HCT116 (cell line): Measurements from ENCODE around the gene TAF15. TPM values are rescaled to one million over a fixed set of nuclear protein-coding genes. Genes with fewer than 3 reads are reported as not detected.

Experiments used
- ATAC-seq: fragments of 200-7000 bp; cut with Tn5 transposase; 2 replicates; pipeline ENCODE4 v1.9.1; 2020; ENCODE audit warnings: mild to moderate bottlenecking, moderate library complexity
- BruUV-seq: library from RNA; stranded (reverse); fragments of 400-500 nt; replicated peaks from 2 replicates; lab custom pipeline; 2021; lab: Mats Ljungman, UMichigan
- CTCF ChIA-PET: fragments of 300-600 bp; sonication (Branson Sonifier 250); formaldehyde crosslinking; loops from one replicate; lab custom pipeline; 2021; ENCODE audit warnings: antibody characterized with exemption; lab: Charles Lee
- POLR2A ChIA-PET: fragments of 300-600, 350-600 bp; sonication (Branson Sonifier 250); formaldehyde crosslinking; loops from one replicate; lab custom pipeline; 2021; ENCODE audit warnings: antibody characterized with exemption; lab: Charles Lee
- RAD21 ChIA-PET, 2 experiments: fragments of 300-600 bp; sonication (Branson Sonifier 250); formaldehyde crosslinking; loops; one replicate each; lab custom pipeline; 2023; ENCODE audit warnings: low total read pairs in 2 of 2; ENCODE audit not compliant: uncharacterized antibody in 2 of 2, unreplicated experiment in 2 of 2, low non-redundant PET in 1 of 2; lab: Charles Lee
- DNase-seq: peaks from one replicate; pipeline ENCODE4 v3.0.0-alpha.2; 2010; ENCODE audit warnings: low read depth, low spot score
- H2AFZ ChIP-seq: fragments of 200-600 bp; shearing (Covaris generic), sonication (generic); 2 replicates; pipeline ENCODE4 v1.6.1; 2017; ENCODE audit warnings: low read depth, mixed run types, mixed read lengths, antibody characterized with exemption, low read length; ENCODE audit not compliant: poor library complexity, severe bottlenecking
- H3K27ac ChIP-seq: 2 replicates; pipeline ENCODE4 v1.5.1; 2012; ENCODE audit warnings: low read depth, low read length
- H3K27me3 ChIP-seq: fragments of 200-600 bp; sonication (generic); 2 replicates; pipeline ENCODE4 v1.6.1; 2016; ENCODE audit warnings: mixed run types, low read length, mixed read lengths; ENCODE audit not compliant: insufficient read depth
- H3K36me3 ChIP-seq, 2 experiments: fragments of 200-500 bp in 1 of 2; fragments of 200-600 bp in 1 of 2; sonication (Bioruptor generic) in 1 of 2; sonication (generic) in 1 of 2; 2 replicates each; pipeline versions ENCODE4 v1.5.1 to v1.6.1; 2014 to 2016; ENCODE audit warnings: low read length in 2 of 2, inconsistent platforms in 1 of 2, mixed read lengths in 1 of 2, mixed run types in 1 of 2; ENCODE audit not compliant: insufficient read depth in 2 of 2, control insufficient read depth in 1 of 2
- H3K4me1 ChIP-seq, 2 experiments: fragments of 200-600 bp in 1 of 2; sonication (generic) in 1 of 2; 2 replicates each; pipeline versions ENCODE4 v1.5.1 to v1.6.1; 2012 to 2017; ENCODE audit warnings: low read length in 2 of 2, inconsistent platforms in 1 of 2, mild to moderate bottlenecking in 1 of 2, mixed read lengths in 1 of 2, mixed run types in 1 of 2, moderate library complexity in 1 of 2; ENCODE audit not compliant: insufficient read depth in 2 of 2, control insufficient read depth in 1 of 2
- H3K4me2 ChIP-seq: fragments of 200-600 bp; sonication (generic); 2 replicates; pipeline ENCODE4 v1.6.1; 2017; ENCODE audit warnings: mixed run types, low read length, mixed read lengths
- H3K4me3 ChIP-seq, 2 experiments: fragments of 200-600 bp in 1 of 2; sonication (generic) in 1 of 2; replicated peaks in 1 of 2; 2 replicates each; pipeline ENCODE4 v1.5.1; 2011 to 2016; ENCODE audit warnings: low read length in 2 of 2, control low read depth in 1 of 2, low read depth in 1 of 2, mild to moderate bottlenecking in 1 of 2, mixed read lengths in 1 of 2, mixed run types in 1 of 2
- H3K79me2 ChIP-seq: fragments of 200-600 bp; sonication (generic); 2 replicates; pipeline ENCODE4 v1.6.1; 2017; ENCODE audit warnings: mild to moderate bottlenecking, mixed run types, low read length, moderate library complexity, mixed read lengths; ENCODE audit not compliant: insufficient read depth
- H3K9ac ChIP-seq: fragments of 200-600 bp; sonication (generic); 2 replicates; pipeline ENCODE4 v1.6.1; 2016; ENCODE audit warnings: low read length, mixed read lengths
- H3K9me2 ChIP-seq: fragments of 200-600 bp; sonication (generic), shearing (Covaris generic); 2 replicates; pipeline ENCODE4 v1.6.1; 2017; ENCODE audit warnings: mixed run types, mild to moderate bottlenecking, moderate library complexity; ENCODE audit not compliant: insufficient read depth
- H3K9me3 ChIP-seq, 2 experiments: fragments of 200-500 bp in 1 of 2; fragments of 200-600 bp in 1 of 2; sonication (Bioruptor generic) in 1 of 2; sonication (generic) in 1 of 2; 2 replicates each; pipeline ENCODE4 v1.6.1; 2014 to 2017; ENCODE audit warnings: low read length in 2 of 2, mixed read lengths in 2 of 2, inconsistent platforms in 1 of 2, low read depth in 1 of 2, mild to moderate bottlenecking in 1 of 2, mixed run types in 1 of 2, moderate library complexity in 1 of 2; ENCODE audit not compliant: control insufficient read depth in 1 of 2, insufficient read depth in 1 of 2
- H4K20me1 ChIP-seq: fragments of 200-600 bp; sonication (generic), shearing (Covaris generic); 2 replicates; pipeline ENCODE4 v1.6.1; 2017; ENCODE audit warnings: mixed run types, mild to moderate bottlenecking, moderate library complexity; ENCODE audit not compliant: insufficient read depth
- ATF3 ChIP-seq: IDR thresholded peaks from 2 replicates; pipeline ENCODE4 v1.6.1; 2012
- EGR1 ChIP-seq: IDR thresholded peaks from 2 replicates; pipeline ENCODE4 v1.6.1; 2012; ENCODE audit warnings: low read depth
- EZH2 ChIP-seq: fragments of 200-600 bp; sonication (generic); IDR thresholded peaks from 2 replicates; pipeline ENCODE4 v1.6.1; 2017; ENCODE audit warnings: antibody characterized with exemption, mixed run types
- FOSL1 ChIP-seq: IDR thresholded peaks from 2 replicates; pipeline ENCODE4 v1.6.1; 2012; ENCODE audit warnings: low read depth
- POLR2A ChIP-seq: IDR thresholded peaks from 2 replicates; pipeline ENCODE4 v1.7.0; 2011; ENCODE audit warnings: borderline replicate concordance; ENCODE audit not compliant: insufficient read depth, insufficient read length; ENCODE audit errors: extremely low read depth
- POLR2AphosphoS5 ChIP-seq: IDR thresholded peaks from 2 replicates; pipeline ENCODE4 v1.6.1; 2011; ENCODE audit warnings: mild to moderate bottlenecking, low read depth, low read length, moderate library complexity
- SP1 ChIP-seq: IDR thresholded peaks from 2 replicates; pipeline ENCODE4 v1.6.1; 2012; ENCODE audit warnings: low read depth
- YY1 ChIP-seq: IDR thresholded peaks from 2 replicates; pipeline ENCODE4 v1.6.1; 2011; ENCODE audit warnings: low read length, low read depth, moderate library complexity, mild to moderate bottlenecking; ENCODE audit not compliant: insufficient replicate concordance; ENCODE audit errors: extremely low read depth
- ZBTB33 ChIP-seq: IDR thresholded peaks from 2 replicates; pipeline ENCODE4 v1.6.1; 2011; ENCODE audit warnings: mild to moderate bottlenecking, low read length, moderate library complexity; ENCODE audit not compliant: insufficient replicate concordance; ENCODE audit errors: extremely low read depth
- intact Hi-C: fragments of 100-400 bp; cut with micrococcal nuclease; formaldehyde crosslinking; loops from 2 replicates; pipeline ENCODE4 v1.10.0; 2022
- total RNA-seq: library from RNA; stranded (reverse); gene quantifications from one replicate; pipeline ENCODE4 v1.2.1, GENCODE V29; 2021; ENCODE audit not compliant: unreplicated experiment
- TF ChIP-seq, protein P1 (sequence below), 3 experiments: fragments of 200-600 bp in 1 of 3; sonication (generic) in 1 of 3; IDR thresholded peaks in 2 of 3; conservative IDR thresholded peaks in 1 of 3; 2 replicates each; pipeline ENCODE4 v1.5.1; 2012 to 2017; ENCODE audit warnings: low read depth in 2 of 3, low read length in 2 of 3, antibody characterized with exemption in 1 of 3, borderline replicate concordance in 1 of 3, control low read depth in 1 of 3, mild to moderate bottlenecking in 1 of 3, mixed read lengths in 1 of 3, mixed run types in 1 of 3, moderate library complexity in 1 of 3; ENCODE audit not compliant: insufficient read depth in 1 of 3
- TF ChIP-seq, protein P2 (sequence below): IDR thresholded peaks from 2 replicates; pipeline ENCODE4 v1.6.1; 2012; ENCODE audit warnings: low read depth
- TF ChIP-seq, protein P3 (sequence below): IDR thresholded peaks from 2 replicates; pipeline ENCODE4 v1.6.1; 2012

Gene TAF15
- total RNA-seq, 1 experiment from 2014 or later, result 346 TPM

GRCh38 chr17:35872196-35872980, 63.1 kb downstream of the TAF15 start:
- ChIA-PET CTCF (no interaction called here), RAD21 (no interaction called here), POLR2A (no interaction called here)
- H3K36me3 ChIP-seq, result no peaks in the 10 kb centered on the region
- no peak for TF ChIP-seq ZBTB33
- TF ChIP-seq POLR2AphosphoS5, result no peak
- no peak for TF ChIP-seq EZH2
- TF ChIP-seq, protein P1, sequence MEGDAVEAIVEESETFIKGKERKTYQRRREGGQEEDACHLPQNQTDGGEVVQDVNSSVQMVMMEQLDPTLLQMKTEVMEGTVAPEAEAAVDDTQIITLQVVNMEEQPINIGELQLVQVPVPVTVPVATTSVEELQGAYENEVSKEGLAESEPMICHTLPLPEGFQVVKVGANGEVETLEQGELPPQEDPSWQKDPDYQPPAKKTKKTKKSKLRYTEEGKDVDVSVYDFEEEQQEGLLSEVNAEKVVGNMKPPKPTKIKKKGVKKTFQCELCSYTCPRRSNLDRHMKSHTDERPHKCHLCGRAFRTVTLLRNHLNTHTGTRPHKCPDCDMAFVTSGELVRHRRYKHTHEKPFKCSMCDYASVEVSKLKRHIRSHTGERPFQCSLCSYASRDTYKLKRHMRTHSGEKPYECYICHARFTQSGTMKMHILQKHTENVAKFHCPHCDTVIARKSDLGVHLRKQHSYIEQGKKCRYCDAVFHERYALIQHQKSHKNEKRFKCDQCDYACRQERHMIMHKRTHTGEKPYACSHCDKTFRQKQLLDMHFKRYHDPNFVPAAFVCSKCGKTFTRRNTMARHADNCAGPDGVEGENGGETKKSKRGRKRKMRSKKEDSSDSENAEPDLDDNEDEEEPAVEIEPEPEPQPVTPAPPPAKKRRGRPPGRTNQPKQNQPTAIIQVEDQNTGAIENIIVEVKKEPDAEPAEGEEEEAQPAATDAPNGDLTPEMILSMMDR (IDR thresholded peaks at IDR 0.05 in 2 of 3, conservative IDR thresholded peaks at IDR 0.05 in 1 of 3; ENCODE audit: borderline replicate concordance in 1 of 3, insufficient read depth in 1 of 3, low read depth in 2 of 3, low read length in 2 of 3), result no peak
- TF ChIP-seq POLR2A, result no peak
- no peak for TF ChIP-seq EGR1
- TF ChIP-seq ATF3, result no peak
- TF ChIP-seq YY1, result no peak
- no peak for TF ChIP-seq FOSL1
- TF ChIP-seq, protein P2, sequence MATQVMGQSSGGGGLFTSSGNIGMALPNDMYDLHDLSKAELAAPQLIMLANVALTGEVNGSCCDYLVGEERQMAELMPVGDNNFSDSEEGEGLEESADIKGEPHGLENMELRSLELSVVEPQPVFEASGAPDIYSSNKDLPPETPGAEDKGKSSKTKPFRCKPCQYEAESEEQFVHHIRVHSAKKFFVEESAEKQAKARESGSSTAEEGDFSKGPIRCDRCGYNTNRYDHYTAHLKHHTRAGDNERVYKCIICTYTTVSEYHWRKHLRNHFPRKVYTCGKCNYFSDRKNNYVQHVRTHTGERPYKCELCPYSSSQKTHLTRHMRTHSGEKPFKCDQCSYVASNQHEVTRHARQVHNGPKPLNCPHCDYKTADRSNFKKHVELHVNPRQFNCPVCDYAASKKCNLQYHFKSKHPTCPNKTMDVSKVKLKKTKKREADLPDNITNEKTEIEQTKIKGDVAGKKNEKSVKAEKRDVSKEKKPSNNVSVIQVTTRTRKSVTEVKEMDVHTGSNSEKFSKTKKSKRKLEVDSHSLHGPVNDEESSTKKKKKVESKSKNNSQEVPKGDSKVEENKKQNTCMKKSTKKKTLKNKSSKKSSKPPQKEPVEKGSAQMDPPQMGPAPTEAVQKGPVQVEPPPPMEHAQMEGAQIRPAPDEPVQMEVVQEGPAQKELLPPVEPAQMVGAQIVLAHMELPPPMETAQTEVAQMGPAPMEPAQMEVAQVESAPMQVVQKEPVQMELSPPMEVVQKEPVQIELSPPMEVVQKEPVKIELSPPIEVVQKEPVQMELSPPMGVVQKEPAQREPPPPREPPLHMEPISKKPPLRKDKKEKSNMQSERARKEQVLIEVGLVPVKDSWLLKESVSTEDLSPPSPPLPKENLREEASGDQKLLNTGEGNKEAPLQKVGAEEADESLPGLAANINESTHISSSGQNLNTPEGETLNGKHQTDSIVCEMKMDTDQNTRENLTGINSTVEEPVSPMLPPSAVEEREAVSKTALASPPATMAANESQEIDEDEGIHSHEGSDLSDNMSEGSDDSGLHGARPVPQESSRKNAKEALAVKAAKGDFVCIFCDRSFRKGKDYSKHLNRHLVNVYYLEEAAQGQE, result no peak
- TF ChIP-seq, protein P3, sequence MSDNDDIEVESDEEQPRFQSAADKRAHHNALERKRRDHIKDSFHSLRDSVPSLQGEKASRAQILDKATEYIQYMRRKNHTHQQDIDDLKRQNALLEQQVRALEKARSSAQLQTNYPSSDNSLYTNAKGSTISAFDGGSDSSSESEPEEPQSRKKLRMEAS, result no peak
- no peak for TF ChIP-seq SP1
- H2AFZ ChIP-seq, result no peak overlapping the region
- no peak overlapping the region for H3K27ac ChIP-seq
- H3K79me2 ChIP-seq, result no peaks in the 10 kb centered on the region
- BruUV-seq, result no TSS peak
- H3K9me2 ChIP-seq, result no peaks in the 10 kb centered on the region
- no peak overlapping the region for H3K9ac ChIP-seq
- H3K4me1 ChIP-seq, result no peaks in the 10 kb centered on the region
- no peak overlapping the region for H3K4me2 ChIP-seq
- H3K27me3 ChIP-seq, result no peaks in the 10 kb centered on the region
- DNase-seq (no peak), ATAC-seq (no peak)
- no peaks in the 10 kb centered on the region for H4K20me1 ChIP-seq
- no peaks in the 10 kb centered on the region for H3K9me3 ChIP-seq
- intact Hi-C loops, result no loop called here
- H3K4me3 ChIP-seq, result no peak overlapping the region
